ENCODE data around the gene MBD3L1. TPM values are rescaled to one million over a fixed set of nuclear protein-coding genes. Genes with fewer than 3 reads are reported as not detected.
A peak's percentile ranks its signal among the peaks of the same experiment; 100 is the strongest.

Gene MBD3L1
- total RNA-seq, result not detected in 2 replicates

DNA sequence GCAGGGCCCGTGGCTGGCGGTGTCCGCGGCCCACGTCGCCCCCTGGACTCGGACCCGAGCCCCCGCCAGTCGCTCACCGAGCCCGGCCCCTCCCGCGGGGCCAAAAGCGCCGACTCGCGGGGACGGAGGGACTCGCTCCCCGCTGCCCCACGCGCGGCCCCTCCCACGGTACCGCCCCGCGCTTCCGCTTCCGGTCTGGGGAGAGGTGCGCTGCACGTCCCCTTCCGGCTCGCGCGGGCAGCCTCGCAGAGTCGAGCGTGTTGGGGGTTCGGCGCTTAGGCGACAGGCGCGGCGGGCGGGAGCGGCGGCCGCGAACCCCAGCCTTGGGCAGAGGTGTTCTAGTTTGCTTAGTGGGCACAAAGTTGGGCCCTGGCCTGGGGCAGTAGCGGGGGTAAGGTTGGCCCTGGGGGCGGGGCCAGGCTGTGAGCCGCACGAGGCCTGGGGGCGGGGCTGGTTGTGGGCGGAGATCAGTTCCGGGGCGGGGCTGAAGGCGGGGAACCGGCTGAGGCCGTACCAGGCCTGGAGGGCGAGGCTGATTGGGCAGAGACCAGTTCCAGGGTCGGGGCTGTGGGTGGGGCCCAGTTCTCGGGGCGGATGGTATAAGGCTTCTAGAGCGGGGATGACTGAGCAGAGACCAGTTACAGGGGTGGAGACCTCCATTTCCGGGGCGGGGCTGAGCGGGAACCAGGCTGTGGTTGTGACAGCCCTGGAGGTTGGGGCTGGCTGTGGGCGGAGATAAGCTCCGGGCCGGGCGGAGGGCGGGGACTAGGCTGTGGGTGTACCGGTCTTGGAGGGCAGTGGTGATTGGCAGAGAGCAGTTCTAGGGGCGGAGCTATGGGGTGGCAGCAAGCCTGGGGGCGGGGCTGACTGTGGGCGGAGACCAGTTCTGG, at the start of gene MBD3L1, which contains the start of gene ZNF558:
TSS of gene MBD3L1 (plus strand) at position 246 of the 890 bp plus-strand sequence. CDS start 10,302 bp downstream, outside the sequence.
TSS of gene ZNF558 (minus strand) at position 173 of the 890 bp plus-strand sequence. CDS start 9,645 bp downstream, outside the sequence.
- ATAC-seq (ENCODE audit: low read depth), result peak; percentile 88
- no peak for TF ChIP-seq CTCF (IDR thresholded peaks at IDR 0.05)
- Mint-ChIP-seq H3K4me3 (peak within 1 kb of the TSS; percentile 87), H3K27ac (peak within 1 kb of the TSS; percentile 90), H3K9me3 (peaks cover 10% of the 10 kb centered on the region), H3K36me3 (ENCODE audit: low read depth) (peaks cover 17% of the 10 kb centered on the region), H3K27me3 (no peaks in the 10 kb centered on the region), H3K4me1 (peaks cover 15% of the 10 kb centered on the region)
- CTCF ChIA-PET, result no interaction called here
- intact Hi-C loops (cut with micrococcal nuclease), result loop anchor here (5.0 kb wide), 2 partner anchors 180 to 605 kb away; partner anchors contain the start of gene ZNF266
- DNase-seq, result peak; percentile 99
- POLR2A ChIA-PET, result interaction anchor here (0.8 kb wide), 2 partner anchors 169 to 936 kb away, joined by 3 to 4 read pairs; partner anchors contain the start of gene ZNF846

- CTCF ChIA-PET, result no interaction called here
- ATAC-seq (ENCODE audit: low read depth), result no peak
- POLR2A ChIA-PET, result no interaction called here
- DNase-seq, result no peak
- intact Hi-C loops (cut with micrococcal nuclease), result no loop called here
- Mint-ChIP-seq H3K27ac (no peak overlapping the region), H3K4me3 (no peak overlapping the region), H3K4me1 (no peaks in the 10 kb centered on the region), H3K36me3 (ENCODE audit: low read depth) (no peaks in the 10 kb centered on the region), H3K9me3 (peaks cover 11% of the 10 kb centered on the region), H3K27me3 (no peaks in the 10 kb centered on the region)
- no peak for TF ChIP-seq CTCF (IDR thresholded peaks at IDR 0.05)
Observed at GRCh38 chr19:8794823-8795222, 37.4 kb upstream of the MBD3L1 start.

DNA sequence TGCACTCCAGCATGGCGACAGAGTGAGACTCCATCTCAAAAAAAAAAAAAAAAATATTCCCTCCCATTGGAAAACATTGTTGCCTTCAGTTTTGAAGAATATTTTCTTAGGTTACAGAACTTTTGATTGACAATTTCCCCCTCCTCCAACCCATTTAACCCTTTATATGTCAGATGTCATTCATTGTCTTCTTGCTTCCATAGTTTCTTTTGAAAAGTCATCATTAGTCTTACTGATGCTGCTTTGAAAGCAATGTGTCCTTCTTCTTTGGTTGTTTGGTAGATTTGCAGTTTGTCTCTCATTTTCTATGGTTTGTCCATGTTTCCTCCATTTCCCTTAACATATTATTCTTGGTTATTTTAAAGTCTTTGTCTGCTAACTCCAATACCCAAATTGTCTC, 25.5 kb upstream of the MBD3L1 start:
- peaks cover 2% of the 10 kb centered on the region for H3K27me3 Mint-ChIP-seq
- intact Hi-C loops (cut with micrococcal nuclease), result no loop called here
- CTCF ChIA-PET, result no interaction called here
- H3K27ac Mint-ChIP-seq, result no peak overlapping the region
- DNase-seq, result no peak
- no peaks in the 10 kb centered on the region for H3K4me1 Mint-ChIP-seq
- H3K4me3 Mint-ChIP-seq, result no peak overlapping the region
- H3K9me3 Mint-ChIP-seq, result peaks cover 40% of the 10 kb centered on the region
- H3K36me3 Mint-ChIP-seq (ENCODE audit: low read depth), result peaks cover 54% of the 10 kb centered on the region
- POLR2A ChIA-PET, result no interaction called here
- ATAC-seq (ENCODE audit: low read depth), result no peak
- no peak for TF ChIP-seq CTCF (IDR thresholded peaks at IDR 0.05)

- POLR2A ChIA-PET, result no interaction called here
- H3K36me3 Mint-ChIP-seq (ENCODE audit: low read depth), result peaks cover 86% of the 10 kb centered on the region
- intact Hi-C loops (cut with micrococcal nuclease), result no loop called here
- H3K9me3 Mint-ChIP-seq, result peaks cover 54% of the 10 kb centered on the region
- no peak for TF ChIP-seq CTCF (IDR thresholded peaks at IDR 0.05)
- CTCF ChIA-PET, result no interaction called here
- H3K4me3 Mint-ChIP-seq, result no peak overlapping the region
- H3K27ac Mint-ChIP-seq, result no peak overlapping the region
- ATAC-seq (ENCODE audit: low read depth) (no peak), DNase-seq (no peak)
- no peaks in the 10 kb centered on the region for H3K4me1 Mint-ChIP-seq
- H3K27me3 Mint-ChIP-seq, result no peaks in the 10 kb centered on the region
Observed at GRCh38 chr19:8811315-8812172, 20.6 kb upstream of the MBD3L1 start.

- no peak for TF ChIP-seq CTCF (IDR thresholded peaks at IDR 0.05)
- POLR2A ChIA-PET, result no interaction called here
- Mint-ChIP-seq H3K36me3 (ENCODE audit: low read depth) (peaks cover 92% of the 10 kb centered on the region), H3K4me1 (no peaks in the 10 kb centered on the region), H3K9me3 (peaks cover 54% of the 10 kb centered on the region), H3K4me3 (no peak overlapping the region), H3K27me3 (no peaks in the 10 kb centered on the region), H3K27ac (no peak overlapping the region)
- CTCF ChIA-PET, result no interaction called here
- DNase-seq (no peak), ATAC-seq (ENCODE audit: low read depth) (no peak)
- intact Hi-C loops (cut with micrococcal nuclease), result no loop called here
Observed at GRCh38 chr19:8814176-8814575, 18.0 kb upstream of the MBD3L1 start.

Measured in activated B cell treated with CpG ODN at 0.5 μM for 24 hours (primary cell).